Glutamatergic neuron (in vitro differentiated cells): Measurements from ENCODE around the gene RPL26. TPM values are rescaled to one million over a fixed set of nuclear protein-coding genes. Genes with fewer than 3 reads are reported as not detected.
A peak's percentile ranks its signal among the peaks of the same experiment; 100 is the strongest.

Source experiments
- DNase-seq: peaks from one replicate; pipeline ENCODE4 v3.0.0; 2022
- H3K27ac Mint-ChIP-seq: one replicate; pipeline ENCODE4 v1.8.0; 2020; ENCODE audit warnings: mild to moderate bottlenecking, mixed read lengths, inconsistent platforms; ENCODE audit not compliant: unreplicated experiment
- H3K27me3 Mint-ChIP-seq: one replicate; pipeline ENCODE4 v1.8.0; 2020; ENCODE audit warnings: mild to moderate bottlenecking, moderate library complexity, mixed read lengths, inconsistent platforms; ENCODE audit not compliant: unreplicated experiment
- H3K36me3 Mint-ChIP-seq: one replicate; pipeline ENCODE4 v1.8.0; 2020; ENCODE audit warnings: mild to moderate bottlenecking, mixed read lengths, inconsistent platforms; ENCODE audit not compliant: unreplicated experiment
- H3K4me1 Mint-ChIP-seq: one replicate; pipeline ENCODE4 v1.8.0; 2020; ENCODE audit warnings: mild to moderate bottlenecking, low read depth, mixed read lengths, inconsistent platforms; ENCODE audit not compliant: unreplicated experiment
- H3K4me3 Mint-ChIP-seq: one replicate; pipeline ENCODE4 v1.8.0; 2020; ENCODE audit warnings: mild to moderate bottlenecking, mixed read lengths, inconsistent platforms; ENCODE audit not compliant: unreplicated experiment
- H3K9me3 Mint-ChIP-seq: one replicate; pipeline ENCODE4 v1.8.0; 2020; ENCODE audit warnings: mild to moderate bottlenecking, moderate library complexity, mixed read lengths, inconsistent platforms; ENCODE audit not compliant: unreplicated experiment
- total RNA-seq: library from RNA; stranded (reverse); fragmentation: NEBNext Ultra II Directional; extraction: Animal tissue kit (Norgen Biotek cat#: 25700); gene quantifications from one replicate; pipeline ENCODE4 v1.2.1, GENCODE V29; 2021; ENCODE audit not compliant: unreplicated experiment
- TF ChIP-seq, protein P1 (sequence below): fragments of 200-600 bp; sonication (generic); IDR thresholded peaks from one replicate; pipeline ENCODE4 v1.5.0; 2021; ENCODE audit not compliant: partially characterized antibody, unreplicated experiment

Gene RPL26
- total RNA-seq, 1 donor from 2014 or later: 941 TPM

DNA sequence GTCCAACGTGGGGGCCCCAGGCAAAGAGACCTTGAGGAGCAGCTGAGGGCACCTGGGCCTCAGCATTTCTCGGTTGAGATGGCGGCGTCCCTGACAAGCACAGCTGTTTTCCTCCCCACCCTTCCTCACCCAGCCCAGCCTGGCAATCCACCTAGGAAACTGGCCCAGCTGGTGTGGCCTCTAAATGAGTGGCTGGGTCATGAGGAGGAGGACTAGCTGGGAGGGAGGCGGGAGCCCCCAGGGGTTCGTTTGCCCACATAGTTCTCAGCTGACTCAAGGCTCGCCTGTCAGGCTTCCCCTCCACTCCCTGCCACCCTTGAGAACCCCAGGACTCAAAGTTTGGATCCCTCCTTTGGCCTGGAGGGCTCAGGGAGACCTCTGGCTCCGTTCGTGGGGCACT is 8.7 kb upstream of the RPL26 start:
- H3K36me3 Mint-ChIP-seq: no peaks in the 10 kb centered on the region
- TF ChIP-seq, protein P1, sequence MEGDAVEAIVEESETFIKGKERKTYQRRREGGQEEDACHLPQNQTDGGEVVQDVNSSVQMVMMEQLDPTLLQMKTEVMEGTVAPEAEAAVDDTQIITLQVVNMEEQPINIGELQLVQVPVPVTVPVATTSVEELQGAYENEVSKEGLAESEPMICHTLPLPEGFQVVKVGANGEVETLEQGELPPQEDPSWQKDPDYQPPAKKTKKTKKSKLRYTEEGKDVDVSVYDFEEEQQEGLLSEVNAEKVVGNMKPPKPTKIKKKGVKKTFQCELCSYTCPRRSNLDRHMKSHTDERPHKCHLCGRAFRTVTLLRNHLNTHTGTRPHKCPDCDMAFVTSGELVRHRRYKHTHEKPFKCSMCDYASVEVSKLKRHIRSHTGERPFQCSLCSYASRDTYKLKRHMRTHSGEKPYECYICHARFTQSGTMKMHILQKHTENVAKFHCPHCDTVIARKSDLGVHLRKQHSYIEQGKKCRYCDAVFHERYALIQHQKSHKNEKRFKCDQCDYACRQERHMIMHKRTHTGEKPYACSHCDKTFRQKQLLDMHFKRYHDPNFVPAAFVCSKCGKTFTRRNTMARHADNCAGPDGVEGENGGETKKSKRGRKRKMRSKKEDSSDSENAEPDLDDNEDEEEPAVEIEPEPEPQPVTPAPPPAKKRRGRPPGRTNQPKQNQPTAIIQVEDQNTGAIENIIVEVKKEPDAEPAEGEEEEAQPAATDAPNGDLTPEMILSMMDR: no peak
- H3K4me3 Mint-ChIP-seq: no peak overlapping the region
- no peak for DNase-seq
- H3K9me3 Mint-ChIP-seq: no peaks in the 10 kb centered on the region
- no peak overlapping the region for H3K27ac Mint-ChIP-seq
- peaks cover 2% of the 10 kb centered on the region for H3K27me3 Mint-ChIP-seq
- no peaks in the 10 kb centered on the region for H3K4me1 Mint-ChIP-seq

DNA sequence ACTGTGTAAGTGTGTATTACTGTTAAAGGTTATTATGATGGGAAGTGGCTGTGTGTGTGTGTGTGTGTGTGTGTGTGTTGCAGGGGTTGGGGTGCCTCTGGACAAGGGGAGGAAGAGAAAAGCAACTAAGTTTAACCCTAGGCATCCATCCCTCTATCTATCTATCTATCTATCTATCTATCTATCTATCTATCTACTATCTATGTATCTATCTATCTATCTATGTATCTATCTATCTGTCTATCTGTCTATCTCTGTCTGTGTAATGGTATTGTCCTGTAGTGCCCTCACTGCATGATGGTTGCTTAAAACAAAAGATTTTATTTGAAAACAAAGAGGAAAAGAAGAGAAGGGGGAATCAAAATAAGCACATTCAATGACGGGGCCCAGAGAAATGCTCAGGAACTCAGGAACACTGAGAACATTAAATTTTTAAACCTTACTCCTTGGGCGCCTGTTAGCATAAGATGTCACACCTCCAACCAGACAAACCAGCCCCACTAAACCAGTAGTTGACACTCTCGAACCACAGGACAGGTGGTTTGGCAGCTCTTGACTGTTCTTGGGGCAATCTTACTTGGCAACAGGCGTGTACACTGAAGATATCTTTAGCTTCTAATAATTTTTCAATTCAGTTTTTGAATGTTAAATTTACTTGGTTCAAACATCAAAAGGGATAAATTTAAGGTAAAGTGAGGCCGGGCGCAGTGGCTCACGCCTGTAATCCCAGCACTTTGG is 5.1 kb upstream of the RPL26 start:
- no peak for DNase-seq
- Mint-ChIP-seq H3K9me3 (peaks cover under 1% of the 10 kb centered on the region), H3K27me3 (peaks cover under 1% of the 10 kb centered on the region), H3K27ac (no peak overlapping the region), H3K36me3 (no peaks in the 10 kb centered on the region), H3K4me1 (no peaks in the 10 kb centered on the region), H3K4me3 (no peak overlapping the region)
- TF ChIP-seq, protein P1: no peak

DNA sequence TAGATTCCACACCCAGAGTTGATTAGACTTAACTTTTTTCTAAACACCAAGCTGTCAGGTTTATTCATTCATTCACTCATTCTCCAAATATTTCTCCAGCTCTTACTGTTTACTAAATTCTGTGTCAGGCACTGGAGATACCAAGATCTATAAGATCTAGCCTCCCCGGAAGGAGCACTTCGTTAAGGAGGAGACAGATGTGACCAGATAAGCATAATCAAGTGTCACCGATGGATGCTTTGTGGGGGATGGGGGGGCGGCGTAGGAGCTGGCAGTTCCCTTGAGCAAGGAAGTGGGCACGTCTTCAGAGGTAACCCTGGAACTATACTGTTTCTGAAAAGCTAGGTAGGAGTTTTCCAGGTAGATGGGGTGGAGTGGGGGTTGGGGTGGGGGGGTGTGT is 3.8 kb upstream of the RPL26 start:
- peaks cover 4% of the 10 kb centered on the region for H3K4me1 Mint-ChIP-seq
- H3K27ac Mint-ChIP-seq: no peak overlapping the region
- TF ChIP-seq, protein P1: no peak
- peaks cover 7% of the 10 kb centered on the region for H3K9me3 Mint-ChIP-seq
- peaks cover 8% of the 10 kb centered on the region for H3K27me3 Mint-ChIP-seq
- no peaks in the 10 kb centered on the region for H3K36me3 Mint-ChIP-seq
- H3K4me3 Mint-ChIP-seq: no peak overlapping the region
- DNase-seq: no peak

DNA sequence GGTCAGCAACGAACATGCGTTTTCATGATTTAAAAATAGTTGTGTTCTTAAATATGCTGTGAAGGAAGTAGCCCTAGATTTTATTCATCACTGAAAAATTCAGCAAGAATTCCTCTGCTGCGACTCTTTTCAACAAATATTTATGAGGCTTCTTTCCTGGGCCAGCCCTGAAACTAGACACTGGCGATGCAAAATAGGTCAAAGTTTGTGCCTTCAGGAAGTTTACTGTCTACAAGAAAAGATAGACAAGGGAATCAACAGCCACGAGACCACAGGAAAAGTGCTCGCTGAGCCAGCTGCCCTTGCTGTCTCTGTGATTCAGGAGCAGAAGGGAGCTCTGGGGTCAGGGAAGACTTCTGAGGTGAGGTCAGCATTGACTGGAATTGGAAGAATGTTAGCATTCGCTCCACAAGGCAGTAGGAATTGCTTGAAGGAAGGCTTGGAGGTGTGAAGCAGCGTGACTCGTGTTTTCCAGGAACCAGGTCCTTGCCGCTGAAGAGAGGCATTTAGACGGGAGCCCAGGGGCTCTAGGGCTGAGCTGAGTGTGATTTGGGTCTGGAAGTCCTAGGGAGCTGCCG is 1.9 kb upstream of the RPL26 start:
- peaks cover 8% of the 10 kb centered on the region for H3K4me1 Mint-ChIP-seq
- H3K27me3 Mint-ChIP-seq: peaks cover 8% of the 10 kb centered on the region
- H3K4me3 Mint-ChIP-seq: peak overlapping the region; percentile 92
- H3K36me3 Mint-ChIP-seq: no peaks in the 10 kb centered on the region
- TF ChIP-seq, protein P1: no peak
- peaks cover 7% of the 10 kb centered on the region for H3K9me3 Mint-ChIP-seq
- no peak overlapping the region for H3K27ac Mint-ChIP-seq
- DNase-seq: no peak

DNA sequence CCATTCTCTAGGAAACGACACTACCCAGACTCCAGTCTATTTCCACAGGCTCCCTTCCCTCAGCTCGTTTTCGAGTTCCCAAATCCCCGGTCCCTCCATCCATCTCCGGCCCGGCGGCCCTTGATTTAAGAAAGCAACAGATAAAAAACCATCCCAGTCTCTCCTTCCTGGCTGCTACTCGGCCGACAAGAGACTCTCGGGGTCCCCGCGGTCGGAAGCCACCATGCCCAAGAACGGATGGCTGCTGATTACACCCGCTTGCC is 182 bp downstream of the RPL26 start:
- H3K4me1 Mint-ChIP-seq: peaks cover 8% of the 10 kb centered on the region
- peaks cover 8% of the 10 kb centered on the region for H3K27me3 Mint-ChIP-seq
- no peaks in the 10 kb centered on the region for H3K36me3 Mint-ChIP-seq
- TF ChIP-seq, protein P1: no peak
- H3K4me3 Mint-ChIP-seq: peak overlapping the region; percentile 99
- peak overlapping the region; percentile 95 for H3K27ac Mint-ChIP-seq
- H3K9me3 Mint-ChIP-seq: peaks cover 7% of the 10 kb centered on the region
- no peak for DNase-seq
